VCaP (cell line): ENCODE results near the gene UBASH3B.

ENCODE experiments used
- H3K27ac ChIP-seq: fragments of 450-650 bp; 2 replicates; pipeline ENCODE4 v1.5.1; 2017
- TF ChIP-seq, protein P1 (sequence below): fragments of 450-650 bp; conservative IDR thresholded peaks from 2 replicates; pipeline ENCODE4 v1.5.1; 2017; ENCODE audit warnings: mild to moderate bottlenecking, moderate library complexity

UBASH3B gene

DNA sequence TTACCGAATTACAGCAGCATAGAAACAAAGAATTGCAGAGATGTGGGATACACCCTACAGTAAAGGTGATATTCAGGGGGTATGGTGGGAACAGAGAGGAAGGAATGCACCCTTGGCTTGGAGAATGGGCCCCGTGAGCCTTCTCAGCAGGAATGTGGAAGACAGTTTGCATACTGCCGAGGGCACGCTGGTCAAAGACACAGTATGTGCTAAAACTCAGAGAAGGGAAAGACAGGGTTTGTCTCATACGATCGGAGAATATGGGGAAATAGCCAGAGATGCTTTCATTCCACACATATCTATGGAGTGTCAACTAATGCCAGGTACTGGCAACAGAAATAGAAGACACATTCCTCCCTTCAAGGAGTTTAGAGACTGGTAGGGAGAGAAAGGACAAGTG is 36.9 kb downstream of the UBASH3B start:
- TF ChIP-seq, protein P1, sequence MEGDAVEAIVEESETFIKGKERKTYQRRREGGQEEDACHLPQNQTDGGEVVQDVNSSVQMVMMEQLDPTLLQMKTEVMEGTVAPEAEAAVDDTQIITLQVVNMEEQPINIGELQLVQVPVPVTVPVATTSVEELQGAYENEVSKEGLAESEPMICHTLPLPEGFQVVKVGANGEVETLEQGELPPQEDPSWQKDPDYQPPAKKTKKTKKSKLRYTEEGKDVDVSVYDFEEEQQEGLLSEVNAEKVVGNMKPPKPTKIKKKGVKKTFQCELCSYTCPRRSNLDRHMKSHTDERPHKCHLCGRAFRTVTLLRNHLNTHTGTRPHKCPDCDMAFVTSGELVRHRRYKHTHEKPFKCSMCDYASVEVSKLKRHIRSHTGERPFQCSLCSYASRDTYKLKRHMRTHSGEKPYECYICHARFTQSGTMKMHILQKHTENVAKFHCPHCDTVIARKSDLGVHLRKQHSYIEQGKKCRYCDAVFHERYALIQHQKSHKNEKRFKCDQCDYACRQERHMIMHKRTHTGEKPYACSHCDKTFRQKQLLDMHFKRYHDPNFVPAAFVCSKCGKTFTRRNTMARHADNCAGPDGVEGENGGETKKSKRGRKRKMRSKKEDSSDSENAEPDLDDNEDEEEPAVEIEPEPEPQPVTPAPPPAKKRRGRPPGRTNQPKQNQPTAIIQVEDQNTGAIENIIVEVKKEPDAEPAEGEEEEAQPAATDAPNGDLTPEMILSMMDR, result no peak
- H3K27ac ChIP-seq, result no peak overlapping the region

DNA sequence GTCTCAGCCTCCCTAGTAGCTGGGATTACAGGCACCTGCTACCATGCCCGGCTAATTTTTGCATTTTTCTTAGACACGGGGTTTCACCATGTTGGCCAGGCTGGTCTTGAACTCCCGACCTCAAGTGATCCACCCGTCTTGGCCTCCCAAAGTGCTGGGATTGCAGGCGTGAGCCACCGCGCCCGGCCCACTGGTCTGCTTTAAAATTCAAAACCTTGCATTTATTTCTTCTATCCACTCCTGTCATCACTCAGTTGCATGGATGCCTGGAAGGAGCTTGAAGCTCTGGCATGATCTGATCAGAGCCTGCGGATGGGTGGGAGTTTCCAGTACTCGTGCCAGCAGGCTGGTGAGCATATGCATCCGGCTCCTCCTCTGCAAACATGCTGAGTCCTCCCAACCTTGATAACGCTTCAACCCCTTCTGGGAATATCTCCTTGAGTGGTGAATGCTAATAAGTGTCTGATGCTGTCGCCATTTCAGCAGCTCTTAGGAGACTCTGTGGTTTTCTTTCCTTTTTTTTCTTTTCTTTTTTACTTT is 39.6 kb downstream of the UBASH3B start:
- H3K27ac ChIP-seq, result no peak overlapping the region

DNA sequence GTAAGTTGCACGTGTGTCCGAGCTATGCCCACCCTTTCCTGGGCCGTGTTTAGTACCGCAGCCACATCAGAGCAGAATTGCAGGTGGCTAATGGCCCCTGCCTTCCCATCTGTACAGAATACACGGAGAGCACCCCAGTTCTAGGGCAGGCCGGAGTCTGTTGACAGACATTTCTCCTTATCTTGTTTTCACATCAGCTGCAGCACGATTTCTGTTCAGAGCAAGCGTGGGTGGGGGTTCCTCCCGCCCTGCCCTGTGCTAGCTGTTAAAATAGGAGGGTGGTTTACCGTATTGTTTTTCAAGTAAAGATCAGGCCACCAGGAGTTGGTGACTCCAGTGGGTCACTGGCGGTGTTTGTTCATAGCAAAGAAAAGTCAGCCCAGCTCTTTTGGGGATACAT is 41.1 kb downstream of the UBASH3B start:
- no peak overlapping the region for H3K27ac ChIP-seq
- TF ChIP-seq, protein P1, result no peak

More for the DNA sequence above, 39.6 kb downstream of the UBASH3B start:
- TF ChIP-seq, protein P1, result no peak

DNA sequence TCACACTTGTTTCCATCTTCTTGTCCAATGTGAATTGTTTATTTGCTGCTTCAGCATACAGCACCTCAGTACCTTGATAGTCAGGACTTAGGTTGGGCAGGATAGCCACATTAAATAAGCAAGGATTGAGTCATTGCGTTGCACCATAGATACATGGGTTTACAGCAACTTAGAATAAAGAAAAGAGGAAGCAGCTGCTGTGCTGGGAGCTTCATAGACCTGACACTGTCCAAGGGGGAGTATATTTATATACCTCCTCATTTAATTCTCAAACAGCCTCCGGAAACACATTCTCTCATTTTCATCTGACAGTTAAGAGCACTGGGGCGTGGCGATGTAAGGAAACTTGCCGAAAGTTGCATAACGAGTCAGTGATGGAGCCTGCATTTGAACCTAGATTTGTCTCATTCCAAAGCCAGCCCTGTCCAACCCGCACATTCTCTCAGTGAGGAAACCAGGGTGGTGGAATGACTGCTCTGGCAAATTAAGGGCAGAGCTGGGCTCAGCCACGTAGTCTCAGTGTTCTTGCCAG is 42.2 kb downstream of the UBASH3B start:
- H3K27ac ChIP-seq, result no peak overlapping the region

DNA sequence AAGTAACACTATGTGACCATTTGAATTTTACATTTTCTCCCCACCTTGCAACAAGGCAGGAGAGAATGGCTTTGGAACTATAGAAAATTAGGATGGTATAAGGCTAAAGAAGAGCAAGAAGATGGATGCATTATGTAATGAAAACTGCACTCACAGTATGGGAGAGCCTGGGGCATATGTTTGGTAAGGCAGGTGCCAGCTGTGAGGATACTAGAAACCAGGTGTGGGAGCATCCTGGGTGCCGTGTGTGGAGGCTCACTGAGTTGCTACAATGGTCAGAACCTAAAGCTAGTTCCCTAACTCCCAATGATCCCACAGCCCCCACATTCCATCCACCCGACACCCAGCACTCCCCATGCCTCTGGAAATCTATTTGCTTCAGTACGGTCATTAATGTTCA is 42.9 kb downstream of the UBASH3B start:
- TF ChIP-seq, protein P1, result no peak
- no peak overlapping the region for H3K27ac ChIP-seq

More for the DNA sequence above, 42.2 kb downstream of the UBASH3B start:
- TF ChIP-seq, protein P1, result no peak

DNA sequence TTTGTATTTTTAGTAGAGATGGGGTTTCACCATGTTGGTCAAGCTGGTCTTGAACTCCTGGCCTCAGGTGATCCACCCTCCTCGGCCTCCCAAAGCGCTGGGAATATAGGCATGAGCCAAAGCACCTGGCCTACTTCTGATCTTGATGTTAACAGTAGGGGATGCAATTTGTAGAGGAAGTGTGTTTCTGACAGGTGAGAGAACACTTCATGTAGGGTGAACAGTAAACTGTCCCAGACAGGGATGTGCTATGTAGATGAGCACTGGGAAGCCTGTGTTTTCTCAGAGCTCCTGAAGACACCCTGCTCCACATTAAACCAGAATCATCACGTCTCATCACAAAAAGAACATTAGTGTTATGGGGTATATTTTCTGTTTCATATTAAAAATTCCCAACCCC is 45.1 kb downstream of the UBASH3B start:
- no peak overlapping the region for H3K27ac ChIP-seq
- TF ChIP-seq, protein P1, result no peak

DNA sequence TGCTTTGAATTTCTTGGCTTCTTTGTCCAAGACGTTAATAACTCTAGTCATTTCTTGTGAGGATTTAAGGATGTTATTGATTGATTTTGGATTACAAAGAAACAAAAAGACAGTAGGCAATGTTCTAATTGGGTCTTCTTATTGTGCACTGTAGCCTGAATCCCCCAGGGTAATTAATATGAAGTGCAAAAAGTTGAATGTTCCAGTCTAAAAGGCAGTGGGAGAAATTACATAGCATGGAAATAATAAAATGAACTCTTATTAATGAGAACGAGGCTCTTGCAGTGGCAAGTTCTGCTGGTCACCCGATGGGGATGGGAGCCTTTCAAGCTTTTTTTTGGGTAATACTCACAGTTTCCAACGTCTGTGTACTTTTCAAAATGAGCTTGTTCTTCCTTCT is 45.6 kb downstream of the UBASH3B start:
- H3K27ac ChIP-seq, result no peak overlapping the region
- TF ChIP-seq, protein P1, result no peak
